WI38 (cell line): Measurements from ENCODE around the gene CERKL.

ENCODE experiments used
- H3K4me3 ChIP-seq: 2 replicates; pipeline ENCODE4 v1.5.1; 2011; ENCODE audit warnings: low read depth, mild to moderate bottlenecking, control low read depth, low read length
- TF ChIP-seq, protein P1 (sequence below): IDR thresholded peaks from 2 replicates; pipeline ENCODE4 v1.5.1; 2012; ENCODE audit warnings: low read depth, mild to moderate bottlenecking, control low read depth, low read length

Gene CERKL

GRCh38 chr2:181680937-181681811 is 24.3 kb upstream of the CERKL start:
- H3K4me3 ChIP-seq: peak overlapping the region; percentile 14; the same call in 1 of the 2 replicates
- TF ChIP-seq, protein P1, sequence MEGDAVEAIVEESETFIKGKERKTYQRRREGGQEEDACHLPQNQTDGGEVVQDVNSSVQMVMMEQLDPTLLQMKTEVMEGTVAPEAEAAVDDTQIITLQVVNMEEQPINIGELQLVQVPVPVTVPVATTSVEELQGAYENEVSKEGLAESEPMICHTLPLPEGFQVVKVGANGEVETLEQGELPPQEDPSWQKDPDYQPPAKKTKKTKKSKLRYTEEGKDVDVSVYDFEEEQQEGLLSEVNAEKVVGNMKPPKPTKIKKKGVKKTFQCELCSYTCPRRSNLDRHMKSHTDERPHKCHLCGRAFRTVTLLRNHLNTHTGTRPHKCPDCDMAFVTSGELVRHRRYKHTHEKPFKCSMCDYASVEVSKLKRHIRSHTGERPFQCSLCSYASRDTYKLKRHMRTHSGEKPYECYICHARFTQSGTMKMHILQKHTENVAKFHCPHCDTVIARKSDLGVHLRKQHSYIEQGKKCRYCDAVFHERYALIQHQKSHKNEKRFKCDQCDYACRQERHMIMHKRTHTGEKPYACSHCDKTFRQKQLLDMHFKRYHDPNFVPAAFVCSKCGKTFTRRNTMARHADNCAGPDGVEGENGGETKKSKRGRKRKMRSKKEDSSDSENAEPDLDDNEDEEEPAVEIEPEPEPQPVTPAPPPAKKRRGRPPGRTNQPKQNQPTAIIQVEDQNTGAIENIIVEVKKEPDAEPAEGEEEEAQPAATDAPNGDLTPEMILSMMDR: no peak

DNA sequence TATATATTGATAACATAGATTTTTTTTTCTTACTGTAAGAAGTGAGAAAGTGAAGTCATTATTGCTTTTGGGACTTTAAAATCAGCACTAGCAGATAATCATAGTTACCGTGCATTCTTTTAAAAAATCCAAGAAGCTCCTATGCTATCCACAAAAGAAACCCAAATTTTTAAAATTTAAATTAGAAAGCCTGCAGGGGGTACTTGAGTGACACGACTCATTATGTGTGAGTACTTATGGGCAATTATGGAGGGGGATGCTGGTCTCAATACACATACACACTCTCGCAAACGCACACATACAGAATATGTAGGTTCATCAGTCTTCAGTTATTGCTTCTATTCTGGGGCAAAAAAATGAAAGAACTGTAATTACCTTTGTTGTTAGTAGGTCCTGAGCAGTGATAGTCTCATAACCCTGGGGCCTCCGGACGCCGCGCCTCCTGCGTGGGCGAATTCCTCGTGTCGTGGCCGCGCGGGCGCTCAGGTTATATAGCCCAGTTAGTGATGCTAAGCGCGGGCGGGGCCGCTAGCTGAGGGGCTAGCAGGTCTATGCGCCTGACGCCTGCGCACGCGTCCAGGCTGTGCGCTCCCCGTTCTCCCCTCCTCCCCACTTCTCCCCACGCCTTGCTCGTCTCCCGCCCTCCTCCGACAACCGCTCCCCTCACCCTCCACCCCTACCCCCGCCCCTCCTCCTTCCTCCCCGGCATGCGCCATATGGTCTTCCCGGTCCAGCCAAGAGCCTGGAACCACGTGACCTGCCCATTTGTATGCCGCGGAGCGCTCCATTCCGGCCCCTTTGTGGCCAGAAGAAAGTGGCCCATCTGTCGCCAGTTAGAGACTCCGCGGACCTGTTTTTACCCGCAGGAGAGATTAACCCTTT is 23.4 kb upstream of the CERKL start, which contains the start of gene NEUROD1:
Gene NEUROD1 (minus strand): TSS at position 463 of the 882 bp plus-strand sequence. CDS start 1,657 bp downstream, outside the sequence.
- peak within 1 kb of the TSS; percentile 14; the same call in 1 of the 2 replicates for H3K4me3 ChIP-seq
- TF ChIP-seq, protein P1: no peak

DNA sequence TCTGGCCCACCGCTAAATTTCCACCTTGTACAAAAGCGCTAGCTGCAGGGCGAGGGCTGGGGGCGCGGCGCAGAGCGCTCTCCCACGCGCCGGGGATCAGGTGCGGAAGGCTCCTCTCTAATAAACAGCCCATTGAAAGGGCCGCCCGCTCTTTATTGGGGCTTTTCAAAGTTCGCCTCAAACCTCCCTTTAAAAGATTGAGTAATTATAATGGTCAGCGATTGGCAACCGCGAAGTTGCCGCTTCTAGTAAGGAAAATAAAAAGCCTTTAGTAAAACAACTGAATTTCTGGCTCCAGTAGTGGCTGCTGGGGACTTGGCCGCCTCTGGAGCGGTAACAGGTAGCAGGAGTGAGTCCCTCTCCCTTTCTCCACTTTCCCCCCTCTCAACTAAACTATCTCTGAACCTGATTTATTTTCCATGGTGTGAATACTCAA is 22.7 kb upstream of the CERKL start:
- TF ChIP-seq, protein P1: no peak
- H3K4me3 ChIP-seq: no peak overlapping the region

GRCh38 chr2:181678861-181679543 is 22.1 kb upstream of the CERKL start:
- H3K4me3 ChIP-seq: no peak overlapping the region
- TF ChIP-seq, protein P1: no peak

- no peak overlapping the region for H3K4me3 ChIP-seq
- TF ChIP-seq, protein P1: no peak
Measured at GRCh38 chr2:181677912-181678586, 21.1 kb upstream of the CERKL start.

DNA sequence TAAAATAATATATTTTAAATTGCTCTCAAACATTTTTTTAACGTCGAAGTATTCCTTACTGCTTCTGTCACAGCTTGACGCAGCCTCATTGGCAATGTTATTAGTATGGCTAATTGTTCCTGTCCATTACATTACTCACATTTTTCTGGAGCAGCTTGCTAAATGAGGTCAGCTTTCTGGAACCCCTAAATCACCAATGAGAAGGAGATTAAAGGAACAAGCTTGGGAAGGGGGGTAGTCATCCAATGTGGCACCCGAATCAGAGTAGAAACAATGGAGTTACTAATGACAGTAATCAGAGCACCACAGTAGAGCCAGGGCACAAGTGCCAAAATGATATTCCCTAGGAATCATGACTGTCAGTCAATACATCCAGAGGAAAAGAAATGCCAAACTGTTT is 18.3 kb upstream of the CERKL start:
- H3K4me3 ChIP-seq: no peak overlapping the region
- TF ChIP-seq, protein P1: no peak
